ENCODE data around the gene TTC36. TPM values are rescaled to one million over a fixed set of nuclear protein-coding genes. Genes with fewer than 3 reads are reported as not detected.
"Not testable (repeated sequence)": the region's sequence is repeated elsewhere in the genome, so short reads cannot be mapped to it uniquely, and the experiment has no call there.

Gene TTC36
- total RNA-seq, 1 experiment from 2014 or later, result not detected

DNA sequence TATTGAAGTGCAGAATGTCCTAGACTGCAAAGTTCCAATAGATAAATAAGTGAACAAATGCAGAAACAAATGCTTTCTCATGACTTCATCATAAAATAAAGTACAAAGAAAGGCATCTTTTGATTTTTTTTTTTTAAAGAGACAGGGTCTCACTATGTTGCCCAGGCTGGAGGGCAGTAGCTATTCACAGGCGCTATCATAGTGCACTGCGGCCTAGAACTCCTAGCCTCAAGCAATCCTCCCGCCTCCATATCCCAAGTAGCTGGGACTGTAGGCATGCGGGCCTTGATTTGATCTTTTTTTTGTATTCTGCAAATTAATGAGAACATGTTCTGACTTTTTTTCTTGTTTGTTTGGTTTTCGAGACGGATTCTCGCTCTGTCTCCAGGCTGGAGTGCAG lies 47.4 kb downstream of the TTC36 start:
- no peak for DNase-seq (ENCODE audit: extremely low read depth, low read depth)

- not testable (repeated sequence) for DNase-seq (ENCODE audit: extremely low read depth, low read depth)
Observed at GRCh38 chr11:118577995-118578394, 50.7 kb downstream of the TTC36 start.

Other genes starting within 250 kb of the TTC36 start
- not detected in 2 replicates for gene CD3E, start 222.7 kb upstream of the TTC36 start, total RNA-seq (2014; rRNA removed; shearing (Covaris generic))
- gene CD3D, start 184.8 kb upstream of the TTC36 start, total RNA-seq (2014; rRNA removed; shearing (Covaris generic)), result not detected in 2 replicates
- gene CD3G, start 183.1 kb upstream of the TTC36 start, total RNA-seq (2014; rRNA removed; shearing (Covaris generic)), result not detected in 2 replicates
- gene UBE4A, start 167.9 kb upstream of the TTC36 start, total RNA-seq (2014; rRNA removed; shearing (Covaris generic)), result 45.1 and 47.6 TPM in 2 replicates
- gene ATP5MG, start 125.9 kb upstream of the TTC36 start, total RNA-seq (2014; rRNA removed; shearing (Covaris generic)), result 155 and 161 TPM in 2 replicates
- gene KMT2A, start 91.0 kb upstream of the TTC36 start, total RNA-seq (2014; rRNA removed; shearing (Covaris generic)), result 17.6 and 21.4 TPM in 2 replicates
- gene TMEM25, start 3.7 kb downstream of the TTC36 start, total RNA-seq (2014; rRNA removed; shearing (Covaris generic)), result 0.40 TPM in 1 of 2 replicates, not detected in the other
- gene IFT46, start 38.5 kb downstream of the TTC36 start, total RNA-seq (2014; rRNA removed; shearing (Covaris generic)), result 13.8 and 14.2 TPM in 2 replicates
- 105 and 109 TPM in 2 replicates for gene ARCN1, start 44.9 kb downstream of the TTC36 start, total RNA-seq (2014; rRNA removed; shearing (Covaris generic))
- gene PHLDB1, start 80.1 kb downstream of the TTC36 start, total RNA-seq (2014; rRNA removed; shearing (Covaris generic)), result 14.5 and 18.3 TPM in 2 replicates
- not detected in 2 replicates for gene TREH, start 152.2 kb downstream of the TTC36 start, total RNA-seq (2014; rRNA removed; shearing (Covaris generic))